HG02840 (cell line): ENCODE data around the gene CCDC179.

ENCODE experiments used
- ATAC-seq: cut with Tn5 transposase; IDR thresholded peaks from one replicate; pipeline ENCODE4 v1.9.1; 2021; ENCODE audit warnings: mild to moderate bottlenecking, moderate library complexity, moderate number of reproducible peaks; ENCODE audit not compliant: unreplicated experiment, low FRiP score

CCDC179 gene

DNA sequence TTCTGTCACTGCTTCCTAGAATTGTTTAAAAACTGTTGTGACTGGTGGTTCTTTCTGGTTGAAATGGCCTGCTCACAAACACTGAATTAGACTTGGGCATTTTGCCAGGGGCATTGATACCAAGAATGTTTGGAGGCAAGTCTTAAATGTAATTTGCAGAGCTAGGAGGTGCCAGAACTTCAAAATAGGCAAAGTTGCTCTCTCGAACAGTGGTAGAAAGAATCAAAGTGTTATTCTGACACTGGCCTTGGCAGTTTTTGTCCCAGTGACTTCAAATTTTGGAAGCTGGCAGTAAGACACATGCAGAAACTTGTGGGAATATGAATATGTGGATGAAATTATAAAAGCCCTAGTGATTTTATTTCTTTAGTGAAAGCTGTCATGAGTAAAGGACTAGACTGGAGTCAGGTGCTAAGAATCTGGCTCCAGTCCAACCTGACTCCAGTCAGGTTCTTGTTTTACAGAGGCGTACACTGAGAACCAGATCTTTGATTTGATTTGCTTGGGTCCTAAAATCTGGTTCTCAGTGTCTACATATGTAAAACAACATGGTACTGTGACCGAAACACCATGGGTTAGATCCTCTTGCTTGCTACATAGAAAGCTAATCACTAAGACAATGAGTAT lies 51.6 kb downstream of the CCDC179 start:
- ATAC-seq = no peak

GRCh38 chr11:22807855-22808570 lies 52.3 kb downstream of the CCDC179 start:
- ATAC-seq = peak; percentile 94

- no peak for ATAC-seq
Observed at GRCh38 chr11:22807391-22807790, 52.9 kb downstream of the CCDC179 start.

GRCh38 chr11:22802861-22803260 lies 57.4 kb downstream of the CCDC179 start:
- no peak for ATAC-seq

DNA sequence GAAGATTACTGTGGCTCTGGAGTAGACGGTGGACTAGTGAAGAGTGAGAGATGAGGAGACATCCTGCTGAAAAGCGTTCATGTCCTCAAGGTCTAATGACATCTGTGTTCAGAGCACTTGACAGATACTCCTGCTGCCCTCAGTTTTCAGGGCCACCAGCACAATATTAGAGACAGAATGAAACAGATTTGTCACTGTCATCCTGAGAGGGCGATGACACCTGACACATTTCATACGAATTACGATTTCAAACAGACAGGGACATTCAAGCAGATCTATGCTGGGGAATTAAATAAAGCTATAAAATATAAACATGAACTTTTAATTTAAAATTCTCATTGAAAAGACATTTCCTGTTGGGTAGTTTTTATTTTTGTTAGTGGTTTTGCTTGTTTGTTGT lies 59.8 kb downstream of the CCDC179 start:
- no peak for ATAC-seq

DNA sequence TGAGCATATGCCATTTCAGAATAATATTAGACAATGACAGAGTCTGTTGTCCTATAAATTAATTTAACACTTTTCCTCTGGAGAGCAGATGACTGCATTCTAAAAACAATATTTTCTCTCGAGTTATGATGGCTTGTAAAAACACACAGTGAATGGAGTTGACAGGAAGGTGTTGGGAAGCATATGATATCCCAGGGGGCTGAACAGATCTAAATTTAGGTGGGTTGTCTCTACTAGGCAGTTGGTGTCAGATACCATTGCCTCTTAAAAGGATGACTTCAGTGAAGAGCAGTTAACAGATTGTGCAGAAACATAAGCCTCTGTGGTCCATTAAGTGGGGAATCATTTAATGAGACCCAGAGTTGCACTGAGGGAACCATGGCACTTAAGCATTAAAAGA lies 61.4 kb downstream of the CCDC179 start:
- no peak for ATAC-seq

- no peak for ATAC-seq
Observed at GRCh38 chr11:22797047-22797446, 63.2 kb downstream of the CCDC179 start.
